H1 (cell line): ENCODE data around the gene PTPRG. TPM values are rescaled to one million over a fixed set of nuclear protein-coding genes. Genes with fewer than 3 reads are reported as not detected.

ENCODE experiments used
- CBX5 ChIP-seq: fragments of 300-800, 300-1000 bp; sonication (generic); IDR thresholded peaks from 2 replicates; pipeline ENCODE4 v1.7.1; 2016; ENCODE audit warnings: antibody characterized with exemption, low read length, low read depth
- SAP30 ChIP-seq: fragments of 300-600 bp; sonication (generic); IDR thresholded peaks from 2 replicates; pipeline ENCODE4 v1.7.1; 2012; ENCODE audit warnings: low read length, moderate library complexity, mild to moderate bottlenecking, inconsistent platforms; ENCODE audit not compliant: insufficient read depth, insufficient replicate concordance
- ZNF274 ChIP-seq: IDR thresholded peaks from 2 replicates; pipeline ENCODE4 v1.7.0; 2012; ENCODE audit warnings: low read length, borderline replicate concordance; ENCODE audit errors: extremely low read depth
- polyA plus RNA-seq, 7 experiments: library from polyadenylated mRNA; depleted of rRNA in 3 of 7; stranded (reverse) in 5 of 7; unstranded in 2 of 7; fragments of >200 nt in 5 of 7; fragments of 200-250 nt in 2 of 7; gene quantifications; 1 replicate in 5 of 7; 2 replicates in 1 of 7; 4 replicates in 1 of 7; pipeline versions ENCODE4 v1.2.1 to v1.2.3, GENCODE V29; 2011 to 2013; ENCODE audit warnings: missing spikeins in 2 of 7, mixed read lengths in 2 of 7
- total RNA-seq: library from RNA; stranded (reverse); fragmentation: NEBNext Ultra II Directional; extraction: Animal tissue kit (Norgen Biotek cat#: 25700); gene quantifications from 2 replicates; pipeline ENCODE4 v1.2.1, GENCODE V29; 2021

The PTPRG gene
- total and polyA plus RNA-seq, 2 of the 8 experiments (the other 6 are each of a cell fraction or from before 2014, with no cell fraction given): 23.3 to 96.2 TPM

DNA sequence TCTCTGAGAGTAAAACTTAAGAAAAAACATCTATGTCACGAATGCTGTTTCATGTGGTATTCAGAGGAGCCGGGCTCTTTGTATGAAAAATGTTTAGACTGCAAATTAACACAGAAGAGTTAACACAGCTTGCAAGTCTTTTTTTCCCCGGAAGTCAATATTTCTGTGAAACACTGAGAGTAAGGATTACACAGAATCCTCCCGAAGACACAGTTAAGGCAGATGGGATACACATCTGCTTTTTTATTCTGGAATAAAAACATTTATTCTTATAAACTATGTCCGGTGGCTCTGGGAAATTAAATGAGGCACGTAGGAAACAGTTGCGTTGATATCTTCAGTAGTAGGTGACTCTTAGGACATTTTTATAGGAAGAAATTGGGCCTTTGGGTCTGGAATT is 180.6 kb downstream of the PTPRG start (continued):
- no peak for TF ChIP-seq SAP30
- no peak for TF ChIP-seq CBX5
- TF ChIP-seq ZNF274: no peak
